HUES6 (cell line): ENCODE data around the gene TXNRD3.
"Not testable (repeated sequence)": the region's sequence is repeated elsewhere in the genome, so short reads cannot be mapped to it uniquely, and the experiment has no call there.

Experiments used
- H3K27ac ChIP-seq: 2 replicates; pipeline ENCODE4 v1.7.0; 2013; ENCODE audit warnings: low read depth, mild to moderate bottlenecking, low read length, inconsistent platforms
- H3K27me3 ChIP-seq: 2 replicates; pipeline ENCODE4 v1.6.1; 2013; ENCODE audit warnings: low read length; ENCODE audit not compliant: control insufficient read depth, insufficient read depth
- H3K36me3 ChIP-seq: 2 replicates; pipeline ENCODE4 v1.6.1; 2013; ENCODE audit warnings: low read length; ENCODE audit not compliant: control insufficient read depth, insufficient read depth
- H3K4me1 ChIP-seq: 2 replicates; pipeline ENCODE4 v1.6.1; 2013; ENCODE audit warnings: low read length; ENCODE audit not compliant: control insufficient read depth, insufficient read depth
- H3K4me3 ChIP-seq: 2 replicates; pipeline ENCODE4 v1.5.1; 2013; ENCODE audit warnings: low read depth, low read length
- H3K9ac ChIP-seq: one replicate; pipeline ENCODE4 v1.6.1; 2013; ENCODE audit warnings: mild to moderate bottlenecking, low read length
- H3K9me3 ChIP-seq: 2 replicates; pipeline ENCODE4 v1.6.1; 2013; ENCODE audit warnings: low read depth, low read length; ENCODE audit not compliant: control insufficient read depth, insufficient read depth

Gene TXNRD3

DNA sequence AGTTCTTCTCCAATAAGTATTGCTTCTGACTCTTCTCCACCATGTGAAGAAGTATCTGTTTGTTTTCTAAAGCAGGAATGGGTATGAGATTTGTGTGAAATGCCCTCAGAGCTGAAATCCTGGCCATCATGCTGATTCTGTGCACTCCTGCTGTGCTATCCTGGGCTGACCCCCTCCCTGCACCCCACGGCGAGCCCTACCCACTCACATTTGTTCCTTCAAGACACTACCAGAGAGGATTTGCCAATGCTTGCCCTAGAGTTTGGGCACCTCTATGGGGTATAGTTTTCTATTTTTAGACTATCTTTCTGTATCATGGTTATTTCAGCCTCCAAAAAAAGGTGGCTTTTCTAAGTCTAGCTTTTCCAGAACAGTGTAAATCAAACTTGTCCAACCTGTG lies 18.5 kb downstream of the TXNRD3 start:
- no peaks in the 10 kb centered on the region for H3K9me3 ChIP-seq
- no peak overlapping the region for H3K4me3 ChIP-seq
- H3K27me3 ChIP-seq = no peaks in the 10 kb centered on the region
- no peaks in the 10 kb centered on the region for H3K4me1 ChIP-seq
- H3K9ac ChIP-seq = no peak overlapping the region
- H3K36me3 ChIP-seq = 0 out of 2 replicates have a peak, but pooled peaks cover 2% of the 10 kb centered on the region
- H3K27ac ChIP-seq = no peak overlapping the region

GRCh38 chr3:126634803-126635202 lies 20.1 kb downstream of the TXNRD3 start:
- H3K27me3 ChIP-seq = no peaks in the 10 kb centered on the region
- 0 out of 2 replicates have a peak, but pooled peaks cover 2% of the 10 kb centered on the region for H3K36me3 ChIP-seq
- H3K9me3 ChIP-seq = no peaks in the 10 kb centered on the region
- H3K4me1 ChIP-seq = no peaks in the 10 kb centered on the region
- H3K9ac ChIP-seq = no peak overlapping the region
- H3K27ac ChIP-seq = no peak overlapping the region
- no peak overlapping the region for H3K4me3 ChIP-seq

DNA sequence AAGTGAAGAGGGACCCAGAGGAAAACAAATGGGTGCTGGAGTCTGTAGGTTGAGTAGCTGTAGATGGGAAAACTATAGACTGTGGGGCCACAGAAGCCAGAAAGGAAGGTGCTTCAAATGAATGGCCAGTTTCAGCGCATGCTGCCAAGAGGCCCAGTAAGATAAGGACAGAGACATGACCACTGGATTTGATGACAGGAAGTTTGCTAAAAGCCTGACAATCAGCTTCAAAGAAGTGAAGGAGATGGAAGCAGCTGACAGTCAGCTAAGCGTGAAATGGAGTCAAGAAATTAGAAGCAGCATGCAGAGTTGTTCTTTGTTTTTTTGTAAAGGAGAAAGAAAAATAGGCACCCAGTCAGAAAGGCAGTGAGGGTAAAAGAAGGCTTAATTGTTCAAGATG lies 24.9 kb downstream of the TXNRD3 start:
- Histone ChIP-seq H3K9ac (no peak overlapping the region), H3K4me1 (no peaks in the 10 kb centered on the region), H3K9me3 (no peaks in the 10 kb centered on the region), H3K36me3 (0 out of 2 replicates have a peak, but pooled peaks cover 2% of the 10 kb centered on the region), H3K4me3 (no peak overlapping the region), H3K27me3 (no peaks in the 10 kb centered on the region), H3K27ac (no peak overlapping the region)

DNA sequence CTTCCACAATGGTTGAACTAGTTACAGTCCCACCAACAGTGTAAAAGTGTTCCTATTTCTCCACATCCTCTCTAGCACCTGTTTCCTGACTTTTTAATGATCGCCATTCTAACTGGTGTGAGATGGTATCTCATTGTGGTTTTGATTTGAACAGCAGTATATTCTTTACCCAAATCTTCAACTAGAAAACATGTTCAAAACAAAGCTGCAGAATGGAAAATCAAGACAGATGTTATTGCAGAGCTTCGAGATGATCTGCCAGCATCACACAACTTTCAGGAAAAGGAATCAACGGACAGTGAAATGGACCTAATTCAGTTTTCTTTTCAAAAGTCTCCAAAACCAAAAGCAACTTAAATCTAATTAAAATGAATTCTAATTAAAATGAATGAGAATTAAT lies 29.2 kb downstream of the TXNRD3 start:
- H3K27me3 ChIP-seq, H3K9ac ChIP-seq, H3K27ac ChIP-seq, H3K9me3 ChIP-seq, H3K4me3 ChIP-seq, H3K36me3 ChIP-seq, H3K4me1 ChIP-seq: not testable (repeated sequence)

GRCh38 chr3:126622694-126623093 lies 32.2 kb downstream of the TXNRD3 start:
- no peak overlapping the region for H3K27ac ChIP-seq
- no peaks in the 10 kb centered on the region for H3K4me1 ChIP-seq
- no peaks in the 10 kb centered on the region for H3K36me3 ChIP-seq
- H3K27me3 ChIP-seq = no peaks in the 10 kb centered on the region
- H3K4me3 ChIP-seq = no peak overlapping the region
- H3K9ac ChIP-seq = no peak overlapping the region
- H3K9me3 ChIP-seq = no peaks in the 10 kb centered on the region

DNA sequence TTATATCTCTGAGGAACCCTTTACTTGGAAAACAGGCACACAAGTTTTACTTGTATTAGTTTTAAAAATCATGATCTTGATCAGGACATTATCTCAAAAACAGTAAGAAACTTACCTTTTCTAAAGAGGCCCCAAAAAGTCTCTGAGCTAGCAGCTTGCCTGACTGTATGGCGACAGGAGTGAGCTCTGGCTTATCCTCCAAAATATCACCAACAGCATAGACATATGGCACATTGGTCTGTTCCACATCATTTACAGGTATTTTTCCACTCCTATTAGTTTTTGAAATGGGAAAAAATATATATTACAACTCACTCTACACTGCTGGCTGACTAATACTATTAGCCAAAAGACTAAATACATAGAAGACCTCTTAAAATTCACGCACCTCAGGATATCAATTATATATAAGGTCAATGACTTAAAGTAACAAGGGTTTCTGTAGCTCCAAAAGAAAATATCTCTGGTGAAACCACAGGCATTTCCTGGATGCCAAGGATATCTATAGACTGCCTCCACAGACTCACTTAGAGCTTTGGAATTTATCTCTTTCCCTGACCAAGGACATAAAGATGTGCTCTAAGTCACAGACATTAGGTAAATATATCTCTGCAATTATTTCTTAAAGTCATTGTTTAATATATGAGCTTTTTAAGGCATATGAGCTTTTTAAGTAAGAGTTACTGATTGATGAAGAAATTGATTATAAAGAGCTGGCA lies 33.1 kb downstream of the TXNRD3 start:
- no peaks in the 10 kb centered on the region for H3K27me3 ChIP-seq
- no peak overlapping the region for H3K9ac ChIP-seq
- H3K4me1 ChIP-seq = no peaks in the 10 kb centered on the region
- no peak overlapping the region for H3K27ac ChIP-seq
- H3K4me3 ChIP-seq = no peak overlapping the region
- H3K36me3 ChIP-seq = no peaks in the 10 kb centered on the region
- no peaks in the 10 kb centered on the region for H3K9me3 ChIP-seq

DNA sequence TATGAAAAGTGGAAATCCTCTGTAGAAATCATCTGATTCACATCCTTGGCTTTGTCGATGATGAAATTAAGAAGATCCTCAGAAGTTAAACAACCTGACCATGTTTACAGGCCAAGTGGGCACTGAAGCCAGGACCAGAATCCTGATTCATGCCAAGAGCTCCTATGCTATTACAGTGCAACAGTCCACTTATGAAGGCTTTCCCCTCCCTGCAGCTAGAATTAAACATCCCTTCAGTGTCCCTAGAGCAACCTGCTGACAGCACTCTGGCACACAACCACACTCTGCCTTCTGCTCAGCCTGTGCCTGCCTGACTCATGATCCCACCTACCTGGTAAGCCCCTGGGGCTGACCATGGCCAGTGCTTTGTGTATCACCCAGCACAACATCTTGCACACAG lies 33.8 kb downstream of the TXNRD3 start:
- Histone ChIP-seq H3K4me1 (no peaks in the 10 kb centered on the region), H3K36me3 (no peaks in the 10 kb centered on the region), H3K4me3 (no peak overlapping the region)

DNA sequence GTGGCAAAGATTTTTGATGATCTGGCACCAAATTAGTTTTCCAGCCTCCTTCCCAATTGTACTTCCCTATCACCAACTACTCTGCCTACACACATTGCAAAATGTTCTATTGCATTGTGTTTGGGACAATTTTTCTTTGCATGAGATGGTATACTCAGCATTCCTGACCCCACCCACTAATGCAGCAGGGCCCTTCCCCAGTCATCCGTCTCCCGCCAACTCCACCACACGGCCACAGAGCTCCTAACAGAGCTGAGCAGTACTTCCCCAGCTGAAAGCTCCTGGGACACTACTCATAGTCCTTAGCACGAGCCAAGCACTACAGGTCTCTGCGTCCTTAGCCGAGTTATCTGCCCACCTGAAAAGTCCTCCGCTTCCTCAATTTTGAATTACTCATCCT lies 34.2 kb downstream of the TXNRD3 start:
- H3K9ac ChIP-seq = no peak overlapping the region
- no peak overlapping the region for H3K27ac ChIP-seq
- H3K4me3 ChIP-seq = no peak overlapping the region
- H3K9me3 ChIP-seq = no peaks in the 10 kb centered on the region
- H3K27me3 ChIP-seq = no peaks in the 10 kb centered on the region
- no peaks in the 10 kb centered on the region for H3K4me1 ChIP-seq
- no peaks in the 10 kb centered on the region for H3K36me3 ChIP-seq

More for the DNA sequence above, 33.8 kb downstream of the TXNRD3 start:
- Histone ChIP-seq H3K9me3 (no peaks in the 10 kb centered on the region), H3K27ac (no peak overlapping the region), H3K9ac (no peak overlapping the region), H3K27me3 (no peaks in the 10 kb centered on the region)

DNA sequence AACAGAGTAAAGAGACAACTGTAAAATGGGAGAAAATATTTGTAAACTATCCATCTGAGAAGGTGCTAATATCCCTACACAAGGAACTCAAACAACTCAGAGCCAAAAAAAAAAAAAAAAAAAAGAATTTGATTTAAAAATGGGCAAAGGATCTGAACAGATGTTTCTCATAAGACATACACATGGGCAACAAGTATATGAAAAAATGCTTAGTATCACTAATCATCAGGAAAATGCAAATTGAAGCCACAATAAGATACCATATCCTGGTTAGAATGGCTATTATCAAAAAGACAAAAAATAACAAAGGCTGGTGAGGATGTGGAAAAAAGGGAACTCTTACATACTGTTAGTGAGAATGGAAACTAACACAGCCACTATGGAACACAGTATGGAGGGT lies 36.2 kb downstream of the TXNRD3 start:
- H3K9me3 ChIP-seq = no peaks in the 10 kb centered on the region
- H3K9ac ChIP-seq = no peak overlapping the region
- H3K27me3 ChIP-seq = no peaks in the 10 kb centered on the region
- no peaks in the 10 kb centered on the region for H3K36me3 ChIP-seq
- H3K4me3 ChIP-seq = no peak overlapping the region
- no peak overlapping the region for H3K27ac ChIP-seq
- H3K4me1 ChIP-seq = no peaks in the 10 kb centered on the region

GRCh38 chr3:126618021-126618420 lies 36.9 kb downstream of the TXNRD3 start:
- no peak overlapping the region for H3K27ac ChIP-seq
- H3K36me3 ChIP-seq = no peaks in the 10 kb centered on the region
- H3K4me3 ChIP-seq = no peak overlapping the region
- no peaks in the 10 kb centered on the region for H3K4me1 ChIP-seq
- no peaks in the 10 kb centered on the region for H3K27me3 ChIP-seq
- H3K9ac ChIP-seq = no peak overlapping the region
- H3K9me3 ChIP-seq = no peaks in the 10 kb centered on the region

GRCh38 chr3:126617571-126617970 lies 37.4 kb downstream of the TXNRD3 start:
- Histone ChIP-seq H3K27me3 (no peaks in the 10 kb centered on the region), H3K4me1 (no peaks in the 10 kb centered on the region), H3K9me3 (no peaks in the 10 kb centered on the region), H3K9ac (no peak overlapping the region), H3K36me3 (no peaks in the 10 kb centered on the region), H3K27ac (no peak overlapping the region), H3K4me3 (no peak overlapping the region)
